Activated T-helper 17 cell treated with anti-CD3 and anti-CD28 coated beads, Interleukin-2, amount 50 U/mL, for 72 hours (primary cell): ENCODE results near the gene EPHA10. TPM values are rescaled to one million over a fixed set of nuclear protein-coding genes. Genes with fewer than 3 reads are reported as not detected.

Experiments
- ATAC-seq: fragments of 150-1000 bp; cut with Tn5 transposase; replicated peaks from 2 replicates; pipeline ENCODE4 v1.10.0; 2021; ENCODE audit warnings: mild to moderate bottlenecking, moderate library complexity
- H3K27ac Mint-ChIP-seq: one replicate; pipeline ENCODE4 v1.8.0; 2022; ENCODE audit warnings: mixed read lengths
- H3K27me3 Mint-ChIP-seq: one replicate; pipeline ENCODE4 v1.8.0; 2022; ENCODE audit warnings: mixed read lengths
- H3K36me3 Mint-ChIP-seq: one replicate; pipeline ENCODE4 v1.8.0; 2022; ENCODE audit warnings: low read depth, mild to moderate bottlenecking, mixed read lengths
- H3K4me1 Mint-ChIP-seq: one replicate; pipeline ENCODE4 v1.8.0; 2022; ENCODE audit warnings: mixed read lengths
- H3K4me3 Mint-ChIP-seq: one replicate; pipeline ENCODE4 v1.8.0; 2022; ENCODE audit warnings: mild to moderate bottlenecking, mixed read lengths
- H3K9me3 Mint-ChIP-seq: one replicate; pipeline ENCODE4 v1.8.0; 2022; ENCODE audit warnings: mixed read lengths
- total RNA-seq, 2 donors: library from RNA; stranded (reverse); gene quantifications; one replicate each; pipeline ENCODE4 v1.2.3, GENCODE V29; 2022

Gene EPHA10
- 1 to 10 TPM; 1.4 to 1.7 TPM for total RNA-seq

GRCh38 chr1:37764888-37765441, at the start of gene EPHA10:
TSS of gene EPHA10 (minus strand) at chr1:37765120. CDS start at chr1:37765066, 54 bp downstream.
- Mint-ChIP-seq H3K27me3 (peaks cover 60% of the 10 kb centered on the region), H3K4me1 (no peaks in the 10 kb centered on the region), H3K27ac (no peak within 1 kb of the TSS), H3K9me3 (no peaks in the 10 kb centered on the region), H3K36me3 (peaks cover 5% of the 10 kb centered on the region), H3K4me3 (peak within 1 kb of the TSS; percentile 59)
- no peak for ATAC-seq

GRCh38 chr1:37814252-37814651, 49.3 kb upstream of the EPHA10 start:
- Mint-ChIP-seq H3K4me1 (peaks cover 5% of the 10 kb centered on the region), H3K36me3 (peaks cover 59% of the 10 kb centered on the region), H3K27me3 (no peaks in the 10 kb centered on the region), H3K4me3 (no peak overlapping the region), H3K9me3 (no peaks in the 10 kb centered on the region), H3K27ac (no peak overlapping the region)
- no peak for ATAC-seq

- Mint-ChIP-seq H3K27ac (no peak overlapping the region), H3K27me3 (no peaks in the 10 kb centered on the region), H3K36me3 (peaks cover 59% of the 10 kb centered on the region)
Measured at GRCh38 chr1:37813529-37814145, 48.7 kb upstream of the EPHA10 start.

GRCh38 chr1:37811027-37811655, 46.2 kb upstream of the EPHA10 start:
- peak; percentile 42 for ATAC-seq
- Mint-ChIP-seq H3K4me3 (no peak overlapping the region), H3K4me1 (peaks cover 5% of the 10 kb centered on the region), H3K27me3 (no peaks in the 10 kb centered on the region), H3K9me3 (no peaks in the 10 kb centered on the region), H3K36me3 (peaks cover 56% of the 10 kb centered on the region), H3K27ac (peak overlapping the region; percentile 13)

More at GRCh38 chr1:37813529-37814145, 48.7 kb upstream of the EPHA10 start:
- no peak overlapping the region for H3K4me3 Mint-ChIP-seq
- peaks cover 5% of the 10 kb centered on the region for H3K4me1 Mint-ChIP-seq
- no peak for ATAC-seq
- no peaks in the 10 kb centered on the region for H3K9me3 Mint-ChIP-seq

- no peaks in the 10 kb centered on the region for H3K9me3 Mint-ChIP-seq
- H3K4me3 Mint-ChIP-seq = no peak overlapping the region
- no peaks in the 10 kb centered on the region for H3K27me3 Mint-ChIP-seq
Measured at GRCh38 chr1:37809942-37810341, 45.0 kb upstream of the EPHA10 start.

GRCh38 chr1:37808369-37809319, 43.7 kb upstream of the EPHA10 start:
- peak; percentile 60 for ATAC-seq
- peaks cover 5% of the 10 kb centered on the region for H3K4me1 Mint-ChIP-seq
- H3K36me3 Mint-ChIP-seq = peaks cover 57% of the 10 kb centered on the region
- H3K4me3 Mint-ChIP-seq = peak overlapping the region; percentile 88
- no peaks in the 10 kb centered on the region for H3K27me3 Mint-ChIP-seq
- no peaks in the 10 kb centered on the region for H3K9me3 Mint-ChIP-seq
- peak overlapping the region; percentile 94 for H3K27ac Mint-ChIP-seq

More at GRCh38 chr1:37809942-37810341, 45.0 kb upstream of the EPHA10 start:
- peaks cover 57% of the 10 kb centered on the region for H3K36me3 Mint-ChIP-seq
- no peak overlapping the region for H3K27ac Mint-ChIP-seq
- ATAC-seq = no peak
- H3K4me1 Mint-ChIP-seq = peaks cover 5% of the 10 kb centered on the region

GRCh38 chr1:37807555-37808368, 42.8 kb upstream of the EPHA10 start, which contains the start of the genes C1orf122 and YRDC:
TSS of gene C1orf122 (plus strand) at chr1:37807790. CDS start at chr1:37808405, 615 bp downstream.
TSS of gene YRDC (minus strand) at chr1:37808208. CDS start at chr1:37808180, 28 bp downstream.
- peak within 1 kb of the TSS; percentile 88 for H3K4me3 Mint-ChIP-seq
- no peaks in the 10 kb centered on the region for H3K27me3 Mint-ChIP-seq
- peaks cover 5% of the 10 kb centered on the region for H3K4me1 Mint-ChIP-seq
- ATAC-seq = peak; percentile 95
- peak within 1 kb of the TSS; percentile 94 for H3K27ac Mint-ChIP-seq
- peaks cover 64% of the 10 kb centered on the region for H3K36me3 Mint-ChIP-seq
- H3K9me3 Mint-ChIP-seq = no peaks in the 10 kb centered on the region

- H3K4me1 Mint-ChIP-seq = peaks cover 5% of the 10 kb centered on the region
- peak overlapping the region; percentile 94 for H3K27ac Mint-ChIP-seq
- H3K4me3 Mint-ChIP-seq = peak overlapping the region; percentile 88
- H3K36me3 Mint-ChIP-seq = peaks cover 69% of the 10 kb centered on the region
- no peaks in the 10 kb centered on the region for H3K27me3 Mint-ChIP-seq
- no peaks in the 10 kb centered on the region for H3K9me3 Mint-ChIP-seq
- ATAC-seq = no peak
Measured at GRCh38 chr1:37807220-37807554, 42.3 kb upstream of the EPHA10 start.

GRCh38 chr1:37802439-37802838, 37.5 kb upstream of the EPHA10 start:
- no peaks in the 10 kb centered on the region for H3K9me3 Mint-ChIP-seq
- no peaks in the 10 kb centered on the region for H3K4me1 Mint-ChIP-seq
- peaks cover 84% of the 10 kb centered on the region for H3K36me3 Mint-ChIP-seq
- H3K4me3 Mint-ChIP-seq = no peak overlapping the region
- no peaks in the 10 kb centered on the region for H3K27me3 Mint-ChIP-seq
- ATAC-seq = no peak
- H3K27ac Mint-ChIP-seq = no peak overlapping the region

GRCh38 chr1:37797750-37798345, 32.9 kb upstream of the EPHA10 start:
- ATAC-seq = no peak
- Mint-ChIP-seq H3K4me1 (peaks cover 10% of the 10 kb centered on the region), H3K36me3 (peaks cover 38% of the 10 kb centered on the region), H3K27me3 (peaks cover 3% of the 10 kb centered on the region), H3K27ac (no peak overlapping the region), H3K4me3 (no peak overlapping the region), H3K9me3 (no peaks in the 10 kb centered on the region)

- no peak overlapping the region for H3K27ac Mint-ChIP-seq
- H3K9me3 Mint-ChIP-seq = no peaks in the 10 kb centered on the region
- peaks cover 17% of the 10 kb centered on the region for H3K36me3 Mint-ChIP-seq
- H3K27me3 Mint-ChIP-seq = peaks cover 18% of the 10 kb centered on the region
- peaks cover 10% of the 10 kb centered on the region for H3K4me1 Mint-ChIP-seq
- ATAC-seq = no peak
- peak overlapping the region; percentile 70 for H3K4me3 Mint-ChIP-seq
Measured at GRCh38 chr1:37795340-37796125, 30.6 kb upstream of the EPHA10 start.

- peaks cover 18% of the 10 kb centered on the region for H3K27me3 Mint-ChIP-seq
- H3K36me3 Mint-ChIP-seq = peaks cover 9% of the 10 kb centered on the region
- H3K9me3 Mint-ChIP-seq = no peaks in the 10 kb centered on the region
- ATAC-seq = peak; percentile 42
- peaks cover 10% of the 10 kb centered on the region for H3K4me1 Mint-ChIP-seq
- no peak overlapping the region for H3K27ac Mint-ChIP-seq
- peak overlapping the region; percentile 70 for H3K4me3 Mint-ChIP-seq
Measured at GRCh38 chr1:37794372-37795339, 29.7 kb upstream of the EPHA10 start.
